GM12875 (cell line): ENCODE results near the gene SLC5A12.

ENCODE experiments used
- H3K4me3 ChIP-seq: one replicate; pipeline ENCODE4 v1.5.1; 2011; ENCODE audit warnings: low read depth, low read length, control low read depth
- CTCF ChIP-seq: IDR thresholded peaks from 2 replicates; pipeline ENCODE4 v1.5.1; 2011; ENCODE audit warnings: low read depth, mild to moderate bottlenecking, control low read depth, inconsistent platforms, low read length, moderate library complexity, borderline replicate concordance; ENCODE audit not compliant: insufficient read depth

SLC5A12 gene

DNA sequence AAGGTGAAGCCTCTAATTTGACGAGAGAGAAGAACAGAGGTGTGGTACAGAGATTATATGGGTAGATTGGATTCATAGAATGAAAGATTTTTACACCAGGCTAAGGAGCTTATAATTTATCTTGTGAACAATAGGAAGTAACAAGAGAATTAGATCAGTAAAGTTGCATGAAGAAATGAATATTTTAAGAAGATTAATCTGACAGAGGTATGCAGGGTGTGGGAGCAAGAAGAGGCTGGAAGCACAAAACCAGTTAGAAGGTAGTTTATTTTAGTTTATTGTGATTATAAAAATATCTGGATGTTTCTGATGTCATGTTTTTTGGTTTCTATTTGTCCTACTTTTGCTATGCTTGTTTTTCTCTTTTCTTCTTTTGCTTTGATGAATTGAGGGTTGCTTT, 15.7 kb downstream of the SLC5A12 start:
- no peak overlapping the region for H3K4me3 ChIP-seq
- no peak for TF ChIP-seq CTCF

DNA sequence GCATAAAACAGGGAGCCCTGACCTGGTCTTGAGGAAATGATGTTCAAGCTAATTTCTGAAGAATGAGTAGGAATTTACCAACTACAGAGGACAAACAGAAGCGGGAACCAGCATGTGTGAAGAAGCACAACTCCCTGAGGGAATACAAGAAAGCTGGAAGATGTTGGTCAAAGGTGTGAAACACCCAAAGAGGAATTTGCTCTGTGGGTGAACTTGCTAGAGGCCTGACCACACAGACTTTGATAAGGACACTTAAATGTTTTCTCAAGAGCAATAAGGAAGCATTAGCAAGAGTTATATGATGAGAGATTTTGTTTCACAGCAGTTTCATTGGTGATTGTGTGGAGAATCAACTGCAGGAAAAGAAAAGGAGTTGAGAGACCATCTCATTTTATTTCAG, 17.6 kb downstream of the SLC5A12 start:
- no peak for TF ChIP-seq CTCF

GRCh38 chr11:26703411-26704191, 18.3 kb downstream of the SLC5A12 start:
- no peak for TF ChIP-seq CTCF
- no peak overlapping the region for H3K4me3 ChIP-seq

More for the DNA sequence above, 17.6 kb downstream of the SLC5A12 start:
- no peak overlapping the region for H3K4me3 ChIP-seq

GRCh38 chr11:26702406-26702805, 19.5 kb downstream of the SLC5A12 start:
- no peak for TF ChIP-seq CTCF
- H3K4me3 ChIP-seq, result no peak overlapping the region

DNA sequence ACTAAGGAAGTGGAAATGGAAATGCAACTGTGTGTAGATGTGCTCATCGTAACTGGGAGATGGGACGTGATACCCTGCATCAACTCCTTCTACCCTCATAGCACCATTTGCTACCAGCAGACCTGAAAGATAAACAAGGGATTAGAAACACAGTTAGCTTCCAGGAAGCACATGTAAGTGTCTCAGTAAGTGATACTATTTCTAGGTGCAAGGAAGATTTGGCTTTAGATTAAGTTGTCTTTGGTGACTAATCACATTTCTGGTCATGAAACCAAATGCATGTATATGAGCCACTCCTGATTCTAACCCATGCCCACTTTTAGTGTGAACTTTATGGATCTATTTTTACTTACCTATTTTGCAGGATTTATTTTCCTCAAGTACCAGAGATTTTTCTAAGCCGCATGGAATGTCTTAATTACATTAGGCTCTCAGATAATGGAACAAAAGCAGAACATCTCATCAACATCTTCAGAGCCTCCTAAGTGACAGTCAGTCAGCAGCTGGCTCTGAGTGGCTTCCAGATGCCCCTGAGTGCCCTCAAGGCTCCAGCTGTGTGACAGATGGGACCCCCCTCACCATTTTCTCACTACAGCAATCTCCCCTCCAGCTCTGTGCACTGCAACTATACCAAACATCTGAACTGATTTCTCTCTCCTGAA, 21.2 kb downstream of the SLC5A12 start:
- no peak for TF ChIP-seq CTCF
- no peak overlapping the region for H3K4me3 ChIP-seq

- no peak for TF ChIP-seq CTCF
Observed at GRCh38 chr11:26698224-26698623, 23.6 kb downstream of the SLC5A12 start.

GRCh38 chr11:26696330-26696729, 25.5 kb downstream of the SLC5A12 start:
- no peak for TF ChIP-seq CTCF
- H3K4me3 ChIP-seq, result no peak overlapping the region

More at GRCh38 chr11:26698224-26698623, 23.6 kb downstream of the SLC5A12 start:
- H3K4me3 ChIP-seq, result no peak overlapping the region
